Medulla oblongata (tissue), 1 donor: Measurements from ENCODE around the gene VENTX.
A peak's percentile ranks its signal among the peaks of the same experiment; 100 is the strongest.

ENCODE experiments used
- DNase-seq: peaks from one replicate; pipeline ENCODE4 v3.0.0-alpha.2; 2015; ENCODE audit errors: extremely low spot score

Gene VENTX

GRCh38 chr10:133271521-133272300 is 34.1 kb downstream of the VENTX start:
- DNase-seq = no peak

DNA sequence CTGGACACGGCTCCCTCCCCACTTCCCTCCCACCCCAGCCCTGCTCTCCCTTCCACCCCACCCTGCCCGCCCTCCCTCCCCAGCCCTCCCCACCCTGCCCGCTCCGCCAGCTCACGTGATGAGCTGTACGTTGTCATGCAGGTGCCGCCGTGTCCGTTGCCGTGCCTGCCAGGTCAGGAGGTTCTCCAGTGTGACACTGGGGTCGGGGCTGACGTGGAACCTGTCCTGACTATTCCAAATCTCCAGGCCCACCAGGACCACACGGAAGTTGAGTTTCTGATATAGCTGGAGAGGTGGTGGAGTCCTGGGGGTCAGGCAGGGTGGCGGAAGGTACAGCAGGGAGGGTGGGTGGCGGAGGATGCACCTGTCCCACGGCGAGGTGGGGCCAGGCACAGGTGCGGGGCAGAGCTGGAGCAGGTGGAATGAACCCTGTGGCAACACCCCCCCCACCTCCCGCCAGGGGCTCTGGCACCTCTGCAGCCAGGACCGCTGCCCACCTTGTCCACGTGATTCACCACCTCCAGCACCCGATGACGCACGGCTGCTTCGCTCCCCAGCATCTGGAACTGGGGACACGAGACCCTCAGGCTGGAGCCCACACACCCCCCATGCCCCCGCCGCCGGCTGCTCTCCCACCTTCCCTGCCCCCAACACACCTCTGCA is 34.8 kb downstream of the VENTX start:
- DNase-seq = no peak

GRCh38 chr10:133272964-133273420 is 35.3 kb downstream of the VENTX start:
- DNase-seq = no peak

DNA sequence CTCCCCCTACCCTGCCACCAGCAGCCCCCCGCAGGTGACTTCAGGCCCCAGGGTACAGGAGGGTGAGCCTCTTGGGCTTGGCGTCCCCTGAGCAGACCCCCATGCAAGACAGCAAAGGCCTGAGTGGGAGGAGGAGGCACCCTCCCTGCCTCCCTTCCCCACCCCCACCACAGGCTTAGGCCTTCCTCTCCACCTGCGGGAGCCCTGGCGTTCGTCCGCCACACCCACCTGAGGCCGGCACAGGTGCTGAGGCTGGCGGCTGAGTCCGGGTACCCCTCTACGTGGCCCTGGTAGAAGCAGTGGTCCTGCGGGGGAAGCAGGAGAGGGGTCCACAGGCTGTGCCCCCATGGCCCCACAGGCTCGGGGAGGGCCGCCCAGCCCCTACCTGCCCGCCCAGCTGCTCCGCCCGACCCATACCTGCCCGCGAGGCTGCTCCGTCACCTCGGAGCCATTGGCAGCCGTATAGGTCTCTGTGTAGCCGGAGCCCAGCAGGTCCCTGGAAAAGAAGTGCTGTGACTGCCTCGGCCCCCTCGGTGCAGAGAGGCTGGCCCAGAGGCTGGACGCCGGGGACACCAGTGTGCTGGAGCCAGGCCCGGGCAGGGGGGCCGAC is 36.0 kb downstream of the VENTX start:
- DNase-seq = no peak

- DNase-seq = no peak
These were observed 37.4 kb downstream of the VENTX start for GRCh38 chr10:133274751-133275683.

DNA sequence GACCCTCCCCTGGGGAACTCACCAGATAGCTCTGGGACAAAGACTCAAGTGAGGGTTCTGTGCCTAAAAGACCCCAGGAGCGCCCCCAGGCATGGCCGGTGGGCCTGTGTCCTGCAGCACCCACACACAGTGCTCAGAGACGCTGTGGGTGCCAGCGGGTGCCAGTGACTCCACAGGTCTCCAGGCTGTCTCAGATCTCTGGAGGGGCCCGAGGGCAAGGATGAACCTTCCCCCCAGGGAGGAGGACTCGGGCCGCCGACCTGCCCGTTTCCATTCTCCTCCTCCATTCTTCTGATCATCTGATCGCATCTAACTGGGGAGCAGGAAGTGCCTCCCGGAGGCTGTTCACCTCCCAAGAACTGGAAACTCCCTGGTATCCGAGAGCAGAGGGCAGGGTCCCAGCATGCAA is 38.0 kb downstream of the VENTX start:
- no peak for DNase-seq

- no peak for DNase-seq
These were observed 38.4 kb downstream of the VENTX start for GRCh38 chr10:133276100-133276434.

- no peak for DNase-seq
These were observed 39.0 kb downstream of the VENTX start, which contains the start of gene ADAM8 for GRCh38 chr10:133276435-133277201. Gene ADAM8, minus strand, starts transcription at chr10:133276868. Its CDS starts 51 bp downstream, at chr10:133276817.

DNA sequence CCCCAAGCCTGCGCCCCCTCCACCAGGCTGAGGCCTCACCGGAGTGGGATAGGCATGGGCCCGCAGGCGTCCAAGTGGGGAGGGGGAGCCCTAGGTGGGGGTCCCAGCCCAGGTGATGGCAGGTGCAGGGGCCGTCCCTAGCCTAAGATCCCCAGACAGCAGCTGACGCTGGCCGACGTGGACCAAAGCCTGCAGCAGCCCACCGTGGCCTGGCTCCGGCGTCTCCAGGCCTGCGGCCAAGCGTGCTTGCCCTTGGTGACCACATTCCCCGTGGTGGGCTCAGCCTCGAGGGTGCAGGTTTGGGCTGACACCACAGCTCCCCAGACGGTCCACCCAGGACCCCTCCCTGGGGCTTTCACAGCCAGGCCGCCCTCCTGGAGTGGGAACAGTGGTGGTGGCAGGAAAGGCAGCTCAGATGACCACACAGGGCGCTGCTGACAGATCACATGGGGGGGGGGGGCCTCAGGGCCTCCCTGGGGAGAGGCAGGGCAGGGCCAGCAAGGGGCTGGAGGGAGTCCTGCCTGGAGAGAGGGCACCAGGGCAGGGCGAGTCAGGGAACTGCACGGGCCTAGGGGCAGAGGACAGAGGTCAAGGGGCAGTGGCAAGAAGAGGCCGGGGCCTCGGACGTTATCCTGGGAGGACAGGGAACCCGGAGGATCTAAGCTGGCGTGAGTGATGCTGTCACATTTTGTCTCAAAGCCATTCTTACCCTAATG is 39.8 kb downstream of the VENTX start:
- DNase-seq = no peak

GRCh38 chr10:133277993-133278576 is 40.4 kb downstream of the VENTX start:
- DNase-seq = no peak

- peak; percentile 41 for DNase-seq
These were observed 41.1 kb downstream of the VENTX start for GRCh38 chr10:133278577-133279265.

DNA sequence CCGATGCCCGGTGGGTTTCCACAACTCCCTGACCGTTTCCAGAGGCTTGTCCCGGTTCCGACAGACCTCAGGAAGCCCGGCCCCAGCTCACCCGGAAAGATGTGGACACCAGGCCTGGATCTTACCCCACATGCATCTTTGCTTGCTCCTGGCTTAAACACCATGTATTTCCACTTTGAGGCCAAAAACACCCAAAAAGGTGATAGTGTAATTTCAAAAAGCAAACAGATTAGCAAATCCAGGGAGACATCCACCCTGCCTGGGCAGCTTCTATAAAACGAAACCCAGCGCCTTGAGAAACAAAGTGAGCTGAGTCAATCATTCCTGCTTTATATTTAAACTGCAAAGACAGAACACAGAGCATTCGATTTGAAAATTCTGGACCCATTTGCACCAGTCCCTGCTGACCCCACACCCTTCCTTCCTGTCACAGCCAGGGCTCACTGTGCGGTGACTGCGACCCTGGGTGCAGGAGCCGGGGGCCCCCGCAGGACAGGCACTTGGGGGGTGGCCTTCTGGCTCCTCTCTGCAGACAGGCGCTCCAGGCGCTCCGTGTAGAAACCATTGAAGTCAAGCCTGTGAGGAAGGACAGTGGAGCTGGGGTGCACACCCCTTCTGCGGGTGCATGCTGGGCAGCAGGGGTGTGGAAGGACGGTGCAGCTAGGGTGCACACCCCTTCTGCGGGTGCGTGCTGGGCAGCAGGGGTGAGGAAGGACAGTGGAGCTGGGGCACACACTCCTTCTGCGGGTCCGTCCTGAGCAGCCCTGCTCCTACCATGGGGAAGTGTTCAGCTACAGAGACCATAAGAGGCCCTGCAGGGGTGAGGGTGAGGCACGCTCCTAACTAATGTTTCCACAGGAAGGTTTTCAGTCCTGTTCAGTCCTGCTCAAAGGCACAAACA is 41.9 kb downstream of the VENTX start:
- no peak for DNase-seq

- no peak for DNase-seq
These were observed 42.9 kb downstream of the VENTX start for GRCh38 chr10:133280391-133281059.

GRCh38 chr10:133281084-133281483 is 43.4 kb downstream of the VENTX start:
- DNase-seq = no peak

- no peak for DNase-seq
These were observed 44.1 kb downstream of the VENTX start for GRCh38 chr10:133281628-133282372.

- DNase-seq = no peak
These were observed 45.3 kb downstream of the VENTX start for GRCh38 chr10:133282846-133283390.

- no peak for DNase-seq
These were observed 46.3 kb downstream of the VENTX start for GRCh38 chr10:133283931-133284330.
